Vagina (tissue), 2 donors: ENCODE results near the gene FOXK1. TPM values are rescaled to one million over a fixed set of nuclear protein-coding genes. Genes with fewer than 3 reads are reported as not detected.

Experiments
- DNase-seq, 2 donors: peaks; one replicate each; pipeline ENCODE4 v3.0.0-alpha.2; 2017; ENCODE audit errors: extremely low spot score in 2 of 2
- H3K27ac ChIP-seq: fragments of 200-600 bp; sonication (generic); one replicate; pipeline ENCODE4 v1.5.1; 2019
- H3K27me3 ChIP-seq: fragments of 200-600 bp; sonication (generic); one replicate; pipeline ENCODE4 v1.5.1; 2019
- H3K36me3 ChIP-seq, 2 donors: fragments of 200-600 bp; sonication (generic); one replicate each; pipeline ENCODE4 v1.5.1; 2017 to 2019
- H3K4me1 ChIP-seq: fragments of 200-600 bp; sonication (generic); one replicate; pipeline ENCODE4 v1.5.1; 2019
- H3K4me3 ChIP-seq, 2 donors: fragments of 200-600 bp; sonication (generic); 1 replicate in 1 of 2; 2 replicates in 1 of 2; pipeline ENCODE4 v1.5.1; 2016 to 2019
- H3K9me3 ChIP-seq: fragments of 200-600 bp; sonication (generic); one replicate; pipeline ENCODE4 v1.5.1; 2019
- POLR2A ChIP-seq, 2 donors: fragments of 450-650 bp; IDR thresholded peaks; one replicate each; pipeline ENCODE4 v1.6.1; 2017; ENCODE audit warnings: antibody characterized with exemption in 2 of 2, mild to moderate bottlenecking in 2 of 2, moderate library complexity in 2 of 2
- POLR2AphosphoS5 ChIP-seq, 2 donors: sonication (generic); formaldehyde crosslinking; IDR thresholded peaks; one replicate each; pipeline ENCODE4 v1.9.0; 2017; ENCODE audit warnings: antibody characterized with exemption in 2 of 2, mild to moderate bottlenecking in 2 of 2, low read depth in 1 of 2; ENCODE audit not compliant: insufficient read depth in 1 of 2
- intact Hi-C: fragments of 100-400 bp; cut with DNase I; formaldehyde crosslinking; loops from one replicate; pipeline ENCODE4 v1.15.1; 2023
- total RNA-seq: library from RNA; depleted of rRNA; stranded (reverse); fragments of >200 nt; gene quantifications from one replicate; pipeline ENCODE4 v1.2.3, GENCODE V29; 2016
- TF ChIP-seq, protein P1 (sequence below), 3 experiments: fragments of 450-650 bp in 2 of 3; fragments of 200-600 bp in 1 of 3; sonication (generic) in 1 of 3; IDR thresholded peaks; one replicate each; pipeline ENCODE4 v1.5.1; 2017 to 2019; ENCODE audit warnings: antibody characterized with exemption in 3 of 3, mild to moderate bottlenecking in 2 of 3, moderate library complexity in 2 of 3

The FOXK1 gene
- total RNA-seq, 1 donor from 2014 or later: 28.5 TPM

- peak overlapping the region; percentile 95 for H3K27ac ChIP-seq
- H3K27me3 ChIP-seq: no peaks in the 10 kb centered on the region
- H3K4me1 ChIP-seq: peaks cover 55% of the 10 kb centered on the region
- no peaks in the 10 kb centered on the region for H3K9me3 ChIP-seq
- intact Hi-C loops: no loop called here
- H3K4me3 ChIP-seq: peak overlapping the region; percentile 29 to 41
- TF ChIP-seq POLR2A (IDR thresholded peaks at IDR 0.05) (no peak), POLR2AphosphoS5 (IDR thresholded peaks at IDR 0.05; ENCODE audit: insufficient read depth in 1 of 2, low read depth in 1 of 2) (peak in 1 of 2 donors; percentile 22)
- peaks cover 0 to 20% of the 10 kb centered on the region in 2 donors for H3K36me3 ChIP-seq
- no peak for DNase-seq
Measured at GRCh38 chr7:4745265-4745919, 63.3 kb downstream of the FOXK1 start.

GRCh38 chr7:4745971-4746919 lies 64.2 kb downstream of the FOXK1 start:
- Histone ChIP-seq H3K9me3 (no peaks in the 10 kb centered on the region), H3K36me3 (peaks cover 0 to 16% of the 10 kb centered on the region in 2 donors), H3K27me3 (no peaks in the 10 kb centered on the region), H3K4me1 (peaks cover 55% of the 10 kb centered on the region), H3K4me3 (peak overlapping the region; percentile 29 to 41), H3K27ac (peak overlapping the region; percentile 95)
- TF ChIP-seq POLR2A (IDR thresholded peaks at IDR 0.05) (no peak), POLR2AphosphoS5 (IDR thresholded peaks at IDR 0.05; ENCODE audit: insufficient read depth in 1 of 2, low read depth in 1 of 2) (peak; percentile 27 to 59)
- TF ChIP-seq, protein P1, sequence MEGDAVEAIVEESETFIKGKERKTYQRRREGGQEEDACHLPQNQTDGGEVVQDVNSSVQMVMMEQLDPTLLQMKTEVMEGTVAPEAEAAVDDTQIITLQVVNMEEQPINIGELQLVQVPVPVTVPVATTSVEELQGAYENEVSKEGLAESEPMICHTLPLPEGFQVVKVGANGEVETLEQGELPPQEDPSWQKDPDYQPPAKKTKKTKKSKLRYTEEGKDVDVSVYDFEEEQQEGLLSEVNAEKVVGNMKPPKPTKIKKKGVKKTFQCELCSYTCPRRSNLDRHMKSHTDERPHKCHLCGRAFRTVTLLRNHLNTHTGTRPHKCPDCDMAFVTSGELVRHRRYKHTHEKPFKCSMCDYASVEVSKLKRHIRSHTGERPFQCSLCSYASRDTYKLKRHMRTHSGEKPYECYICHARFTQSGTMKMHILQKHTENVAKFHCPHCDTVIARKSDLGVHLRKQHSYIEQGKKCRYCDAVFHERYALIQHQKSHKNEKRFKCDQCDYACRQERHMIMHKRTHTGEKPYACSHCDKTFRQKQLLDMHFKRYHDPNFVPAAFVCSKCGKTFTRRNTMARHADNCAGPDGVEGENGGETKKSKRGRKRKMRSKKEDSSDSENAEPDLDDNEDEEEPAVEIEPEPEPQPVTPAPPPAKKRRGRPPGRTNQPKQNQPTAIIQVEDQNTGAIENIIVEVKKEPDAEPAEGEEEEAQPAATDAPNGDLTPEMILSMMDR (IDR thresholded peaks at IDR 0.05): no peak
- intact Hi-C loops: no loop called here
- no peak for DNase-seq

DNA sequence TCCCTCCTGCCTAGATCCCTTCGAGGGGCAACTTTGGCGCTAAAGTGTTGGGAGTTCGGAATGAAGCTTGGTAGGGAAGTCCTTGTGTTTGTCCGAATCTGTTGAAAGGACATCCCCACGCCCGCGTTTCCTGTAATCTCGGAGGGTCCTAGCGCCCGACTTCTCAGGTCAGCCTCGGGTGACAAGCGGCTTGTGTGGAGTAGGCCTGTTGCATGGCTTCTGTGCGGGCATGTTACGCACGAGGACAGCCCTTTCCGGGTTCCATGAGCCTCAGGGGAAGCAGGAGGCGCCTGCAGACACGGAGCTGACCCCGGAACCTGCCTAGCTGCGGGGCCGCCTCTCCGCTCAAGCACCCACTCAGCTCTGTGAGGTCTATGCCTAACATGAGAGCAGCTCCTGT lies 64.9 kb downstream of the FOXK1 start:
- H3K4me1 ChIP-seq: peaks cover 55% of the 10 kb centered on the region
- no peaks in the 10 kb centered on the region for H3K9me3 ChIP-seq
- H3K27ac ChIP-seq: peak overlapping the region; percentile 95
- H3K36me3 ChIP-seq: peaks cover 0 to 12% of the 10 kb centered on the region in 2 donors
- no peaks in the 10 kb centered on the region for H3K27me3 ChIP-seq
- intact Hi-C loops: no loop called here
- DNase-seq: no peak
- TF ChIP-seq POLR2A (IDR thresholded peaks at IDR 0.05): no peak
- TF ChIP-seq, protein P1 (IDR thresholded peaks at IDR 0.05): no peak
- no peak for TF ChIP-seq POLR2AphosphoS5 (IDR thresholded peaks at IDR 0.05; ENCODE audit: insufficient read depth in 1 of 2, low read depth in 1 of 2)
- H3K4me3 ChIP-seq: no peak overlapping the region

- Histone ChIP-seq H3K27ac (peak overlapping the region; percentile 95), H3K27me3 (no peaks in the 10 kb centered on the region), H3K4me1 (peaks cover 55% of the 10 kb centered on the region), H3K36me3 (peaks cover 0 to 4% of the 10 kb centered on the region in 2 donors), H3K9me3 (no peaks in the 10 kb centered on the region), H3K4me3 (no peak overlapping the region)
- TF ChIP-seq, protein P1 (IDR thresholded peaks at IDR 0.05): no peak
- TF ChIP-seq POLR2A (IDR thresholded peaks at IDR 0.05) (no peak), POLR2AphosphoS5 (IDR thresholded peaks at IDR 0.05; ENCODE audit: insufficient read depth in 1 of 2, low read depth in 1 of 2) (no peak)
- intact Hi-C loops: no loop called here
- DNase-seq: no peak
Measured at GRCh38 chr7:4747746-4748145, 65.7 kb downstream of the FOXK1 start.

DNA sequence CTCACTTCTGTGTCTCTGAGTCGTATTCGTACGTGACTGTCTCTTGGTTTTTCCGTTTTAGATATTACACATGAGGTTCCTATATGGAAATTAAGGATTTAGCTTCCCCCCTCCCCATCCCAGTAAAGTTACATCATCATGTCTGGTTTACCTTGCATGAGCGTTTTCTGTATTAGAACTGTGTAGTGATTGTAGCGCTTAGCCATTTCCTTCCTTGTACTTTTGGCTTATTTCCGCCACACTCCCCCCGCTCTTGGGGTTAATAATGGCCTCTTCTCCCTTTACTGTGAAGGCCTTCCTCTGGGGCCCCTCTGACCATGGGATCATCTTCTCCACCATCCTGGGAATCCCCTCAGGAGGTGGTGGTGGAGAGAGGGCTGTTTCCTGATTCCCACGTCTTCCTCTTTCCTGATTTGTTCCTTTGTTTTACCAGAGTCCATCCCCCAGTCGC lies 66.2 kb downstream of the FOXK1 start:
- DNase-seq: no peak
- Histone ChIP-seq H3K9me3 (no peaks in the 10 kb centered on the region), H3K36me3 (no peaks in the 10 kb centered on the region), H3K4me3 (no peak overlapping the region), H3K27me3 (no peaks in the 10 kb centered on the region), H3K4me1 (peaks cover 52% of the 10 kb centered on the region), H3K27ac (peak overlapping the region; percentile 95)
- intact Hi-C loops: no loop called here
- TF ChIP-seq, protein P1 (IDR thresholded peaks at IDR 0.05): no peak
- TF ChIP-seq POLR2AphosphoS5 (IDR thresholded peaks at IDR 0.05; ENCODE audit: insufficient read depth in 1 of 2, low read depth in 1 of 2) (no peak), POLR2A (IDR thresholded peaks at IDR 0.05) (no peak)
